ENCODE results near the gene CDKL5.

CDKL5 gene

GRCh38 chrX:18545771-18546170 is 120.4 kb downstream of the CDKL5 start:
- no peak for DNase-seq (ENCODE audit: low read depth in 1 of 2, low spot score in 1 of 2)
- Histone ChIP-seq H3K27me3 (ENCODE audit: insufficient read depth, poor library complexity, severe bottlenecking) (no peaks in the 10 kb centered on the region), H3K27ac (replicated peaks) (no peak overlapping the region), H3K4me3 (replicated peaks; ENCODE audit: insufficient read depth, low read length) (no peak overlapping the region)
- TF ChIP-seq GABPA (IDR thresholded peaks at IDR 0.05; ENCODE audit: low read depth) (no peak), CTCF (IDR thresholded peaks at IDR 0.05; ENCODE audit: insufficient read depth, low read length) (no peak), SPI1 (IDR thresholded peaks at IDR 0.05; ENCODE audit: borderline replicate concordance, low read depth) (no peak), POLR2AphosphoS5 (IDR thresholded peaks at IDR 0.05; ENCODE audit: low read depth) (no peak), REST (IDR thresholded peaks at IDR 0.05; ENCODE audit: insufficient replicate concordance, low read depth) (no peak)

GRCh38 chrX:18548996-18549395 is 123.6 kb downstream of the CDKL5 start:
- Histone ChIP-seq H3K27ac (replicated peaks) (no peak overlapping the region), H3K27me3 (ENCODE audit: insufficient read depth, poor library complexity, severe bottlenecking) (no peaks in the 10 kb centered on the region), H3K4me3 (replicated peaks; ENCODE audit: insufficient read depth, low read length) (no peak overlapping the region)
- TF ChIP-seq GABPA (IDR thresholded peaks at IDR 0.05; ENCODE audit: low read depth) (no peak), SPI1 (IDR thresholded peaks at IDR 0.05; ENCODE audit: borderline replicate concordance, low read depth) (no peak), REST (IDR thresholded peaks at IDR 0.05; ENCODE audit: insufficient replicate concordance, low read depth) (no peak), CTCF (IDR thresholded peaks at IDR 0.05; ENCODE audit: insufficient read depth, low read length) (no peak)
- no peak for DNase-seq (ENCODE audit: low read depth in 1 of 2, low spot score in 1 of 2)

GRCh38 chrX:18549643-18550042 is 124.2 kb downstream of the CDKL5 start:
- no peak overlapping the region for H3K27ac ChIP-seq (replicated peaks)
- DNase-seq (ENCODE audit: low read depth in 1 of 2, low spot score in 1 of 2) = no peak
- no peak overlapping the region for H3K4me3 ChIP-seq (replicated peaks; ENCODE audit: insufficient read depth, low read length)
- H3K27me3 ChIP-seq (ENCODE audit: insufficient read depth, poor library complexity, severe bottlenecking) = no peaks in the 10 kb centered on the region
- TF ChIP-seq POLR2AphosphoS5 (IDR thresholded peaks at IDR 0.05; ENCODE audit: low read depth) = no peak

GRCh38 chrX:18557879-18558278 is 132.5 kb downstream of the CDKL5 start:
- TF ChIP-seq REST (IDR thresholded peaks at IDR 0.05; ENCODE audit: insufficient replicate concordance, low read depth) (no peak), POLR2AphosphoS5 (IDR thresholded peaks at IDR 0.05; ENCODE audit: low read depth) (no peak), GABPA (IDR thresholded peaks at IDR 0.05; ENCODE audit: low read depth) (no peak), CTCF (IDR thresholded peaks at IDR 0.05; ENCODE audit: insufficient read depth, low read length) (no peak), SPI1 (IDR thresholded peaks at IDR 0.05; ENCODE audit: borderline replicate concordance, low read depth) (no peak)
- H3K27ac ChIP-seq (replicated peaks) = no peak overlapping the region
- no peaks in the 10 kb centered on the region for H3K27me3 ChIP-seq (ENCODE audit: insufficient read depth, poor library complexity, severe bottlenecking)
- no peak for DNase-seq (ENCODE audit: low read depth in 1 of 2, low spot score in 1 of 2)
- no peak overlapping the region for H3K4me3 ChIP-seq (replicated peaks; ENCODE audit: insufficient read depth, low read length)
